AG04450 (cell line): ENCODE results near the gene GALNT9. TPM values are rescaled to one million over a fixed set of nuclear protein-coding genes. Genes with fewer than 3 reads are reported as not detected.

ENCODE experiments used
- CTCF ChIA-PET: fragments of 300-600, 350-600 bp; formaldehyde crosslinking; extraction: SDS; loops from one replicate; lab custom pipeline; 2022; ENCODE audit warnings: antibody characterized with exemption, inconsistent platforms; lab: Charles Lee
- POLR2A ChIA-PET: fragments of 350-600 bp; formaldehyde crosslinking; extraction: SDS; loops from one replicate; lab custom pipeline; 2021; ENCODE audit warnings: antibody characterized with exemption, inconsistent platforms; lab: Yijun Ruan, JAX
- DNase-seq: peaks from one replicate; pipeline ENCODE4 v3.0.0-alpha.2; 2011; ENCODE audit warnings: low read depth, low spot score
- H3K27ac ChIP-seq: one replicate; pipeline ENCODE4 v1.5.1; 2012; ENCODE audit warnings: low read depth, low read length, control low read depth
- H3K27me3 ChIP-seq: one replicate; pipeline ENCODE4 v1.6.0; 2012; ENCODE audit warnings: low read length; ENCODE audit not compliant: control insufficient read depth, insufficient read depth
- H3K4me3 ChIP-seq: 2 replicates; pipeline ENCODE4 v1.5.1; 2011; ENCODE audit warnings: mild to moderate bottlenecking, low read depth, low read length, control low read depth
- H3K9me3 ChIP-seq: 2 replicates; pipeline ENCODE4 v1.5.1; 2012; ENCODE audit warnings: low read length; ENCODE audit not compliant: control insufficient read depth, insufficient read depth
- CTCF ChIP-seq: IDR thresholded peaks from 2 replicates; pipeline ENCODE4 v1.5.1; 2011; ENCODE audit warnings: low read depth, low read length, control low read depth, inconsistent platforms
- polyA plus RNA-seq: library from polyadenylated mRNA; depleted of rRNA; stranded (reverse); fragments of >200 nt; gene quantifications from 2 replicates; pipeline ENCODE4 v1.2.3, GENCODE V29; 2011

The GALNT9 gene
- polyA plus RNA-seq, 1 experiment: not detected

DNA sequence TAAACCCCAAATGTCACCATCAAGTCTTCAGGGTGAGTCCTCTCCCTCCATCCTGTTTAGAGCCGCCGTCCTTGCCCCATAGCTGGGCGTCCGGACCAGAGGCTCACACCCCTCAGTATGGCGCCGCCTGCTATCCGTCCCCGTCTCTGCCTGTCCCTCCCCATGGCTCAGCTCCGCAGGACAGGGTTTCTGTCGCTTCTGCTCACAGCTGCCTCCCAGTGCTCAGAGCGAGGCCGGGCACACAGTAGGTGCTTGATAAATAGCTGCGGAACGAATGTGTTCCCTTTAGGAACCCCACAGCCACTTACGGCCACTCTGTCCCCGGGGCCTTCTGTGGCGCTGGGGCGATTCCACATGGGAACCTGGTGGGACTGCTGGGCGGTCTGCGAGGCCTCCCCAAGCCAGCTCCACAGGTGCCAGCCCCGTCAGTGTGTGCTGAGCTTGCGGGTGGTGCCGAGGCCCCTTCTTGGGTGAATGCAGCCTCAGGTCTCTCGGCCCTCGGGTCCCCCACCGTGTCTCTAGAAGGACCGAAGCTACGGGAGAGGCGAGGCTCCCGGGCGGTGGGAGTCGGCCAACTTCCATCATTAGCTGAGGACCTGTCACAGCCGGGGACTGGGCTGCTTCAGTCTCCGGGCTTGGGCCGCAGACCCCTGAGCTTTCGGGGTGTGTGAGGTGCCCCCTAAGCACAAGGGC lies 122.2 kb downstream of the GALNT9 start:
- CTCF ChIA-PET: no interaction called here
- peaks cover 39% of the 10 kb centered on the region for H3K27me3 ChIP-seq
- no peak overlapping the region for H3K27ac ChIP-seq
- DNase-seq: no peak
- POLR2A ChIA-PET: no interaction called here
- TF ChIP-seq CTCF: no peak
- peaks cover 38% of the 10 kb centered on the region for H3K9me3 ChIP-seq
- H3K4me3 ChIP-seq: no peak overlapping the region

DNA sequence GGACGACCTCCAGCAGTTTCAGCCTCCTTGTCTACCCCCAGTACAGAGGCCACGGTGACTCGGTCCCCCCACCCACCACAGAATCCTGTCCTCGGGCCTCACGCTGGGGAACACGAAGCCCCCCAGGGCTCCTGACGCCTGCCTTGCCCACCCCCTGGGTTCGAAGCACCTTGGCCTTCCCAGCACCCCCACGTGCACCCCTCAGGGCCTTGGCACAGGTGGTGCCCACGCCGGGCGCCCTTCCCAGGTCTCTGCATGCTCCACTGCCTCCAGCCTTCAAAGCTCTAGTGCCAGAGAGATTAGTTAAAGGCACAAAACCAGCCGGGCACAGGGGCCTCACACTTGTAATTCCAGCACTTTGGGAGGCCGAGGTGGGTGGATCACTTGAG lies 123.3 kb downstream of the GALNT9 start:
- CTCF ChIA-PET: no interaction called here
- H3K4me3 ChIP-seq: no peak overlapping the region

DNA sequence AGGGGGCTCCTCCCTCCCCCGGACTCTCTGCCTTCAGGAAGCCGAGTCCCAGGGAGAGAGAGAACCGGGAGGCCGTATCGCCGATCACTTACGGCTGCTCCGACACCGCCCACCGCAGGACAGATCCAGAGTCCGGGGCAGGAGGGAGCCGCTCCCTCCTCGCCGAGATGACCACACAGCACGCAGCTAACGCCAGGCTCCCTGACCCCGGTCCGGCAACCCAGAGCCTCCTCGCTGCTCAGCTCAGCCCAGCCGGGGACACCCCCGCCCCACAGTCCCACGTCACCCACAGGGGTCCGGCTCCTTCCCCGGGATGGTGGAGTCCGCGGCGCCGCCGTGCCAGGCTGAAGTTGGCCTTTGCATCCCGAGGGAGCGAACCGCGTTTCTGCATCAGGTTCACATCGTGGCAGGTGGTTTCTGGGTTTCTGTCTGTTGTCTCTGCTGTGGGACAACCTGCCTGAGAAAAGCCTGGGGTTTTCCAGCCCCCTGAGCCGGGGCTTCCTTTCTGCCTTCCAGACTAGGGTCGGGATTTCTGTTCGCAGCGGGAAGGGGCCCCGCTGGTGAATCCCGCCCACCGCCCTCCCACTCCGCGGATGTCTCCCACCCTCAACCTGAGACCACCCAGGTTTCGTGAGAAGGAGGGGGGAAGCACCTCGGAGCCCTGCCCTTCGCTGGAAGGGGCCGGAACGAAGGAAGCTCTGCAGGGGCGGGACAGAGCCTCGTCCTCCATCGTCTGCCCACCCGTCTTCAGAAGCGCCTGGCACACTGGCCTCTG lies 123.9 kb downstream of the GALNT9 start:
- Histone ChIP-seq H3K27me3 (peaks cover 40% of the 10 kb centered on the region), H3K9me3 (peaks cover 23% of the 10 kb centered on the region; the same call in 1 of the 2 replicates), H3K4me3 (no peak overlapping the region), H3K27ac (no peak overlapping the region)
- no peak for TF ChIP-seq CTCF
- ChIA-PET CTCF (no interaction called here), POLR2A (no interaction called here)
- no peak for DNase-seq

More for the DNA sequence above, 123.3 kb downstream of the GALNT9 start:
- H3K27me3 ChIP-seq: peaks cover 40% of the 10 kb centered on the region
- POLR2A ChIA-PET: no interaction called here
- DNase-seq: no peak
- no peak overlapping the region for H3K27ac ChIP-seq
- H3K9me3 ChIP-seq: peaks cover 29% of the 10 kb centered on the region; the same call in 1 of the 2 replicates
- no peak for TF ChIP-seq CTCF

- Histone ChIP-seq H3K27ac (no peak overlapping the region), H3K4me3 (no peak overlapping the region), H3K27me3 (peaks cover 40% of the 10 kb centered on the region), H3K9me3 (peaks cover 17% of the 10 kb centered on the region; the same call in 1 of the 2 replicates)
- DNase-seq: no peak
- CTCF ChIA-PET: no interaction called here
- no peak for TF ChIP-seq CTCF
- POLR2A ChIA-PET: no interaction called here
Measured at GRCh38 chr12:132204793-132205270, 124.6 kb downstream of the GALNT9 start.
